ENCODE measurements around the gene CD180. TPM values are rescaled to one million over a fixed set of nuclear protein-coding genes. Genes with fewer than 3 reads are reported as not detected.

Gene CD180
- total RNA-seq, 6 donors from 2014 or later, result 1.00 to 4.8 (median 1.9) TPM

- no peaks in the 10 kb centered on the region for H3K27me3 ChIP-seq
- H3K4me3 ChIP-seq, result no peak overlapping the region
- no peak overlapping the region for H3K27ac ChIP-seq
- TF ChIP-seq EP300 (IDR thresholded peaks at IDR 0.05) (no peak), POLR2AphosphoS5 (IDR thresholded peaks at IDR 0.05) (peak in 1 of 2 donors; percentile 13), CTCF (IDR thresholded peaks at IDR 0.05) (peak; percentile 76 to 90 (median 84))
- H3K9me3 ChIP-seq, result no peaks in the 10 kb centered on the region
- peak in 1 of 2 donors; percentile 73 for DNase-seq
- peak; percentile 81 to 84 for ATAC-seq (ENCODE audit: low FRiP score in 2 of 2)
- 28 to 29% methylated on average over 9 to 11 of the region's 11 CpGs for WGBS, 2 donors
- H3K36me3 ChIP-seq, result no peaks in the 10 kb centered on the region
- peaks cover 5 to 15% (median 11%) of the 10 kb centered on the region in 4 donors for H3K4me1 ChIP-seq
Measured at GRCh38 chr5:67209141-67209771, 12.7 kb upstream of the CD180 start.

GRCh38 chr5:67208403-67208802 is 11.8 kb upstream of the CD180 start:
- Histone ChIP-seq H3K4me1 (peaks cover 9 to 15% (median 11%) of the 10 kb centered on the region in 4 donors), H3K4me3 (no peak overlapping the region), H3K36me3 (no peaks in the 10 kb centered on the region), H3K9me3 (no peaks in the 10 kb centered on the region), H3K27ac (peak overlapping the region in 1 of 4 donors; percentile 78), H3K27me3 (no peaks in the 10 kb centered on the region)
- DNase-seq (peak in 1 of 2 donors; percentile 24), ATAC-seq (ENCODE audit: low FRiP score in 2 of 2) (no peak)
- no peak for TF ChIP-seq POLR2A (IDR thresholded peaks at IDR 0.05)
- no peak for TF ChIP-seq EP300 (IDR thresholded peaks at IDR 0.05)
- TF ChIP-seq CTCF (IDR thresholded peaks at IDR 0.05), result no peak
- TF ChIP-seq POLR2AphosphoS5 (IDR thresholded peaks at IDR 0.05), result no peak
- 92 to 94% methylated on average over 3 of the region's 3 CpGs for WGBS, 2 donors

GRCh38 chr5:67206929-67207328 is 10.3 kb upstream of the CD180 start:
- H3K4me1 ChIP-seq, result peaks cover 10 to 15% (median 11%) of the 10 kb centered on the region in 4 donors
- peak; percentile 53 to 82 for ATAC-seq (ENCODE audit: low FRiP score in 2 of 2)
- H3K27ac ChIP-seq, result peak overlapping the region in 3 of 4 donors; percentile 48 to 78 (median 67)
- no peak overlapping the region for H3K4me3 ChIP-seq
- TF ChIP-seq CTCF (IDR thresholded peaks at IDR 0.05), result no peak
- no peak for TF ChIP-seq POLR2AphosphoS5 (IDR thresholded peaks at IDR 0.05)
- TF ChIP-seq EP300 (IDR thresholded peaks at IDR 0.05), result no peak
- no peak for TF ChIP-seq POLR2A (IDR thresholded peaks at IDR 0.05)
- peak in 1 of 2 donors; percentile 72 for DNase-seq
- no peaks in the 10 kb centered on the region for H3K36me3 ChIP-seq
- no peaks in the 10 kb centered on the region for H3K9me3 ChIP-seq
- WGBS, 2 donors, result 39 to 55% methylated on average over 4 of the region's 4 CpGs
- no peaks in the 10 kb centered on the region for H3K27me3 ChIP-seq

GRCh38 chr5:67206461-67206860 is 9.9 kb upstream of the CD180 start:
- peak overlapping the region; percentile 48 to 78 (median 67) for H3K27ac ChIP-seq
- DNase-seq (no peak), ATAC-seq (ENCODE audit: low FRiP score in 2 of 2) (no peak)
- TF ChIP-seq CTCF (IDR thresholded peaks at IDR 0.05), result no peak
- no peak for TF ChIP-seq POLR2AphosphoS5 (IDR thresholded peaks at IDR 0.05)
- WGBS, 2 donors, result 58 to 71% methylated on average over 2 of the region's 2 CpGs
- H3K9me3 ChIP-seq, result no peaks in the 10 kb centered on the region
- H3K4me3 ChIP-seq, result no peak overlapping the region
- H3K36me3 ChIP-seq, result no peaks in the 10 kb centered on the region
- H3K27me3 ChIP-seq, result no peaks in the 10 kb centered on the region
- H3K4me1 ChIP-seq, result peaks cover 10 to 15% (median 11%) of the 10 kb centered on the region in 4 donors

- TF ChIP-seq CTCF (IDR thresholded peaks at IDR 0.05), result no peak
- no peak for TF ChIP-seq EP300 (IDR thresholded peaks at IDR 0.05)
- TF ChIP-seq POLR2AphosphoS5 (IDR thresholded peaks at IDR 0.05), result no peak
- TF ChIP-seq POLR2A (IDR thresholded peaks at IDR 0.05), result no peak
- no peaks in the 10 kb centered on the region for H3K36me3 ChIP-seq
- 87 to 98% methylated on average over 3 of the region's 3 CpGs for WGBS, 2 donors
- H3K27me3 ChIP-seq, result no peaks in the 10 kb centered on the region
- H3K4me1 ChIP-seq, result peaks cover 10 to 15% (median 11%) of the 10 kb centered on the region in 4 donors
- H3K4me3 ChIP-seq, result no peak overlapping the region
- H3K9me3 ChIP-seq, result no peaks in the 10 kb centered on the region
- no peak for DNase-seq
- ATAC-seq (ENCODE audit: low FRiP score in 2 of 2), result no peak
- peak overlapping the region; percentile 48 to 78 (median 67) for H3K27ac ChIP-seq
Measured at GRCh38 chr5:67205981-67206380, 9.4 kb upstream of the CD180 start.
